ENCODE data around the gene SMARCA4. TPM values are rescaled to one million over a fixed set of nuclear protein-coding genes. Genes with fewer than 3 reads are reported as not detected.

Gene SMARCA4
- total RNA-seq, 2 experiments from 2014 or later, result 409 to 554 TPM

- H3K4me1 ChIP-seq (ENCODE audit: insufficient read depth, low read length, poor library complexity, severe bottlenecking), result peaks cover 33% of the 10 kb centered on the region
- no peaks in the 10 kb centered on the region for H3K9me3 ChIP-seq (ENCODE audit: low read length)
- no TSS peak for BruUV-seq (replicated peaks)
- peaks cover 69% of the 10 kb centered on the region for H3K79me2 ChIP-seq (ENCODE audit: insufficient read depth, low read depth, low read length)
- no peak overlapping the region for H2AFZ ChIP-seq (ENCODE audit: low read length)
- no peaks in the 10 kb centered on the region for H3K9me2 ChIP-seq (ENCODE audit: insufficient read depth, low read length)
- no peak overlapping the region for H3K27ac ChIP-seq (ENCODE audit: low read depth, low read length, poor library complexity, severe bottlenecking)
- no peak overlapping the region for H3K4me3 ChIP-seq (ENCODE audit: low read depth, low read length, poor library complexity, severe bottlenecking)
- no peak overlapping the region for H3K4me2 ChIP-seq (ENCODE audit: low read length)
- CTCF ChIA-PET (ENCODE audit: unreplicated experiment), result no interaction called here
- peaks cover 27% of the 10 kb centered on the region for H4K20me1 ChIP-seq (ENCODE audit: insufficient read depth, low read length)
- intact Hi-C loops (cut with micrococcal nuclease; ENCODE audit: unreplicated experiment), result no loop called here
- TF ChIP-seq, protein P1, sequence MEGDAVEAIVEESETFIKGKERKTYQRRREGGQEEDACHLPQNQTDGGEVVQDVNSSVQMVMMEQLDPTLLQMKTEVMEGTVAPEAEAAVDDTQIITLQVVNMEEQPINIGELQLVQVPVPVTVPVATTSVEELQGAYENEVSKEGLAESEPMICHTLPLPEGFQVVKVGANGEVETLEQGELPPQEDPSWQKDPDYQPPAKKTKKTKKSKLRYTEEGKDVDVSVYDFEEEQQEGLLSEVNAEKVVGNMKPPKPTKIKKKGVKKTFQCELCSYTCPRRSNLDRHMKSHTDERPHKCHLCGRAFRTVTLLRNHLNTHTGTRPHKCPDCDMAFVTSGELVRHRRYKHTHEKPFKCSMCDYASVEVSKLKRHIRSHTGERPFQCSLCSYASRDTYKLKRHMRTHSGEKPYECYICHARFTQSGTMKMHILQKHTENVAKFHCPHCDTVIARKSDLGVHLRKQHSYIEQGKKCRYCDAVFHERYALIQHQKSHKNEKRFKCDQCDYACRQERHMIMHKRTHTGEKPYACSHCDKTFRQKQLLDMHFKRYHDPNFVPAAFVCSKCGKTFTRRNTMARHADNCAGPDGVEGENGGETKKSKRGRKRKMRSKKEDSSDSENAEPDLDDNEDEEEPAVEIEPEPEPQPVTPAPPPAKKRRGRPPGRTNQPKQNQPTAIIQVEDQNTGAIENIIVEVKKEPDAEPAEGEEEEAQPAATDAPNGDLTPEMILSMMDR (conservative IDR thresholded peaks at IDR 0.05; ENCODE audit: low read length), result no peak
- no peak for TF ChIP-seq EZH2phosphoT487 (IDR thresholded peaks at IDR 0.05; ENCODE audit: borderline replicate concordance, low read depth, low read length)
- DNase-seq (ENCODE audit: low spot score), result no peak
- POLR2A ChIA-PET, result no interaction called here
- peaks cover 84% of the 10 kb centered on the region for H3K36me3 ChIP-seq (ENCODE audit: insufficient read depth, low read length)
These were observed 23.4 kb downstream of the SMARCA4 start for GRCh38 chr19:10984166-10984735.

GRCh38 chr19:10985502-10985901, 24.7 kb downstream of the SMARCA4 start:
- peaks cover 96% of the 10 kb centered on the region for H3K36me3 ChIP-seq (ENCODE audit: insufficient read depth, low read length)
- no TSS peak for BruUV-seq (replicated peaks)
- DNase-seq (ENCODE audit: low spot score), result no peak
- H4K20me1 ChIP-seq (ENCODE audit: insufficient read depth, low read length), result peaks cover 27% of the 10 kb centered on the region
- H3K27ac ChIP-seq (ENCODE audit: low read depth, low read length, poor library complexity, severe bottlenecking), result no peak overlapping the region
- ChIA-PET CTCF (ENCODE audit: unreplicated experiment) (no interaction called here), POLR2A (no interaction called here)
- peaks cover 59% of the 10 kb centered on the region for H3K79me2 ChIP-seq (ENCODE audit: insufficient read depth, low read depth, low read length)
- TF ChIP-seq EZH2phosphoT487 (IDR thresholded peaks at IDR 0.05; ENCODE audit: borderline replicate concordance, low read depth, low read length), result no peak
- TF ChIP-seq, protein P1 (conservative IDR thresholded peaks at IDR 0.05; ENCODE audit: low read length), result no peak
- no peaks in the 10 kb centered on the region for H3K9me2 ChIP-seq (ENCODE audit: insufficient read depth, low read length)
- intact Hi-C loops (cut with micrococcal nuclease; ENCODE audit: unreplicated experiment), result no loop called here
- peaks cover 20% of the 10 kb centered on the region for H3K4me1 ChIP-seq (ENCODE audit: insufficient read depth, low read length, poor library complexity, severe bottlenecking)
- no peak overlapping the region for H3K4me2 ChIP-seq (ENCODE audit: low read length)
- no peaks in the 10 kb centered on the region for H3K9me3 ChIP-seq (ENCODE audit: low read length)
- no peak overlapping the region for H2AFZ ChIP-seq (ENCODE audit: low read length)
- no peak overlapping the region for H3K4me3 ChIP-seq (ENCODE audit: low read depth, low read length, poor library complexity, severe bottlenecking)

GRCh38 chr19:10986301-10987127, 25.7 kb downstream of the SMARCA4 start:
- no peaks in the 10 kb centered on the region for H3K9me2 ChIP-seq (ENCODE audit: insufficient read depth, low read length)
- H3K4me1 ChIP-seq (ENCODE audit: insufficient read depth, low read length, poor library complexity, severe bottlenecking), result peaks cover 10% of the 10 kb centered on the region
- no TSS peak for BruUV-seq (replicated peaks)
- H4K20me1 ChIP-seq (ENCODE audit: insufficient read depth, low read length), result peaks cover 18% of the 10 kb centered on the region
- POLR2A ChIA-PET, result no interaction called here
- intact Hi-C loops (cut with micrococcal nuclease; ENCODE audit: unreplicated experiment), result no loop called here
- no peak for DNase-seq (ENCODE audit: low spot score)
- H3K79me2 ChIP-seq (ENCODE audit: insufficient read depth, low read depth, low read length), result peaks cover 49% of the 10 kb centered on the region
- H3K9me3 ChIP-seq (ENCODE audit: low read length), result no peaks in the 10 kb centered on the region
- CTCF ChIA-PET (ENCODE audit: unreplicated experiment), result no interaction called here
- no peak for TF ChIP-seq EZH2phosphoT487 (IDR thresholded peaks at IDR 0.05; ENCODE audit: borderline replicate concordance, low read depth, low read length)
- TF ChIP-seq, protein P1 (conservative IDR thresholded peaks at IDR 0.05; ENCODE audit: low read length), result no peak
- H3K4me2 ChIP-seq (ENCODE audit: low read length), result no peak overlapping the region
- H2AFZ ChIP-seq (ENCODE audit: low read length), result no peak overlapping the region
- no peak overlapping the region for H3K4me3 ChIP-seq (ENCODE audit: low read depth, low read length, poor library complexity, severe bottlenecking)
- H3K36me3 ChIP-seq (ENCODE audit: insufficient read depth, low read length), result peaks cover 97% of the 10 kb centered on the region
- H3K27ac ChIP-seq (ENCODE audit: low read depth, low read length, poor library complexity, severe bottlenecking), result no peak overlapping the region
